Calu3 (cell line): ENCODE data around the gene SMAGP. TPM values are rescaled to one million over a fixed set of nuclear protein-coding genes. Genes with fewer than 3 reads are reported as not detected.
"Not testable (repeated sequence)": the region's sequence is repeated elsewhere in the genome, so short reads cannot be mapped to it uniquely, and the experiment has no call there.

ENCODE experiments used
- BruUV-seq: library from RNA; stranded (reverse); fragments of 400-500 nt; replicated peaks from 2 replicates; lab custom pipeline; 2021; lab: Mats Ljungman, UMichigan
- CTCF ChIA-PET: fragments of 300-600 bp; sonication (Branson Sonifier 250); formaldehyde crosslinking; loops from one replicate; lab custom pipeline; 2022; ENCODE audit warnings: antibody characterized with exemption; lab: Charles Lee
- DNase-seq: peaks from one replicate; pipeline ENCODE4 v3.0.0; 2022
- H3K27ac Mint-ChIP-seq: one replicate; pipeline ENCODE4 v1.8.0; 2022; ENCODE audit warnings: mixed read lengths; ENCODE audit not compliant: unreplicated experiment
- H3K27me3 Mint-ChIP-seq: one replicate; pipeline ENCODE4 v1.8.0; 2022; ENCODE audit warnings: mixed read lengths; ENCODE audit not compliant: unreplicated experiment
- H3K36me3 Mint-ChIP-seq: one replicate; pipeline ENCODE4 v1.8.0; 2022; ENCODE audit warnings: mild to moderate bottlenecking, moderate library complexity, mixed read lengths; ENCODE audit not compliant: insufficient read depth, unreplicated experiment
- H3K4me1 Mint-ChIP-seq: one replicate; pipeline ENCODE4 v1.8.0; 2022; ENCODE audit warnings: mild to moderate bottlenecking, low read depth, mixed read lengths; ENCODE audit not compliant: unreplicated experiment
- H3K4me3 Mint-ChIP-seq: one replicate; pipeline ENCODE4 v1.8.0; 2022; ENCODE audit warnings: mild to moderate bottlenecking, low read depth, moderate library complexity, mixed read lengths; ENCODE audit not compliant: unreplicated experiment
- H3K9me3 Mint-ChIP-seq: one replicate; pipeline ENCODE4 v1.8.0; 2022; ENCODE audit warnings: low read depth, mixed read lengths; ENCODE audit not compliant: unreplicated experiment
- intact Hi-C: fragments of 100-400 bp; cut with micrococcal nuclease; formaldehyde crosslinking; loops from one replicate; pipeline ENCODE4 v1.10.0; 2022; ENCODE audit not compliant: unreplicated experiment
- total RNA-seq: library from RNA; stranded (reverse); gene quantifications from 2 replicates; pipeline ENCODE4 v1.2.3, GENCODE V29; 2022
- TF ChIP-seq, protein P1 (sequence below): fragments of 200-600 bp; IDR thresholded peaks from one replicate; pipeline ENCODE4 v1.8.0; 2022; ENCODE audit warnings: antibody characterized with exemption; ENCODE audit not compliant: unreplicated experiment

The SMAGP gene
- total RNA-seq, 1 experiment from 2014 or later, result 60.9 TPM

DNA sequence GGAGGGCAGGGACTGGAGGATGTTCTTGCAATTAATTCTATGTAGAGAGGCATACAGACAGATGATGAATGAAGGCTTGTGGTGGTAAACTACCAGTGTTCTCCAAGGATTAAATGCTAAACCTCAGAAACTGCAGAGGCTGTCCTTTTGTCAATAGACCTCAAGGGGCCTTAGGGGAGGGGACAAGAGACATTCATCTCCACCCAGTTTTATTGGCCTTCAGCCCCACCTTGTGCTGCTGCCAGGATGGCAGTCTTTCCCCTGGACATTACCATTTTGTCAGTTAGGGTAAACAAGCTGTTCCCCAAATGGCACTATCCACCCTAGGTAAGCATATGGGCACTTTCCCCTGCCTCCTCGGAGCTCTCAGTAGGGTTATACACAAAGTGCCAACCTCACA, 4.9 kb upstream of the SMAGP start:
- peaks cover 15% of the 10 kb centered on the region for H3K36me3 Mint-ChIP-seq
- no peak overlapping the region for H3K4me3 Mint-ChIP-seq
- BruUV-seq, result no TSS peak
- H3K27ac Mint-ChIP-seq, result no peak overlapping the region
- TF ChIP-seq, protein P1, sequence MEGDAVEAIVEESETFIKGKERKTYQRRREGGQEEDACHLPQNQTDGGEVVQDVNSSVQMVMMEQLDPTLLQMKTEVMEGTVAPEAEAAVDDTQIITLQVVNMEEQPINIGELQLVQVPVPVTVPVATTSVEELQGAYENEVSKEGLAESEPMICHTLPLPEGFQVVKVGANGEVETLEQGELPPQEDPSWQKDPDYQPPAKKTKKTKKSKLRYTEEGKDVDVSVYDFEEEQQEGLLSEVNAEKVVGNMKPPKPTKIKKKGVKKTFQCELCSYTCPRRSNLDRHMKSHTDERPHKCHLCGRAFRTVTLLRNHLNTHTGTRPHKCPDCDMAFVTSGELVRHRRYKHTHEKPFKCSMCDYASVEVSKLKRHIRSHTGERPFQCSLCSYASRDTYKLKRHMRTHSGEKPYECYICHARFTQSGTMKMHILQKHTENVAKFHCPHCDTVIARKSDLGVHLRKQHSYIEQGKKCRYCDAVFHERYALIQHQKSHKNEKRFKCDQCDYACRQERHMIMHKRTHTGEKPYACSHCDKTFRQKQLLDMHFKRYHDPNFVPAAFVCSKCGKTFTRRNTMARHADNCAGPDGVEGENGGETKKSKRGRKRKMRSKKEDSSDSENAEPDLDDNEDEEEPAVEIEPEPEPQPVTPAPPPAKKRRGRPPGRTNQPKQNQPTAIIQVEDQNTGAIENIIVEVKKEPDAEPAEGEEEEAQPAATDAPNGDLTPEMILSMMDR, result no peak
- DNase-seq, result no peak
- no peaks in the 10 kb centered on the region for H3K27me3 Mint-ChIP-seq
- peaks cover 10% of the 10 kb centered on the region for H3K4me1 Mint-ChIP-seq
- CTCF ChIA-PET, result no interaction called here
- H3K9me3 Mint-ChIP-seq, result no peaks in the 10 kb centered on the region
- intact Hi-C loops, result no loop called here

DNA sequence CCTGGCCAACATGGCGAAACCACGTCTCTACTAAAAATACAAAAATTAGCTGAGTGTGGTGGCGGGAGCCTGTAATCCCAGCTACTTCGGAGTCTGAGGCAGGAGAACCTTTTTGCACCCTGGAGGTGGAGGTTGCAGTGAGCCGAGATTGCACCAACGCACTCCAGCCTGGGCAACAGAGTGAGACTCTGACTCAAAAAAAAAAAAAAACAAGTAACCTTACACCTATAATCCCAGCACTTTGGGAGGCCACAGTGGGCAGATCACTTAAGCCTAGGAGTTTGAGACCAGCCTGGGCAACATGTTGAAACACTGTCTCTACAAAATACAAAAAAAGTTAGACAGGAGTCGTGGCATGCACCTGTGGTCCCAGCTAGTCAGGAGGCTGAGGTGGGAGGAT, 2.6 kb upstream of the SMAGP start:
- H3K4me3 Mint-ChIP-seq, H3K27me3 Mint-ChIP-seq, BruUV-seq, CTCF ChIA-PET, DNase-seq, H3K9me3 Mint-ChIP-seq, H3K27ac Mint-ChIP-seq, intact Hi-C loops: not testable (repeated sequence)
- Mint-ChIP-seq H3K4me1 (peaks cover 13% of the 10 kb centered on the region), H3K36me3 (peaks cover 37% of the 10 kb centered on the region)

DNA sequence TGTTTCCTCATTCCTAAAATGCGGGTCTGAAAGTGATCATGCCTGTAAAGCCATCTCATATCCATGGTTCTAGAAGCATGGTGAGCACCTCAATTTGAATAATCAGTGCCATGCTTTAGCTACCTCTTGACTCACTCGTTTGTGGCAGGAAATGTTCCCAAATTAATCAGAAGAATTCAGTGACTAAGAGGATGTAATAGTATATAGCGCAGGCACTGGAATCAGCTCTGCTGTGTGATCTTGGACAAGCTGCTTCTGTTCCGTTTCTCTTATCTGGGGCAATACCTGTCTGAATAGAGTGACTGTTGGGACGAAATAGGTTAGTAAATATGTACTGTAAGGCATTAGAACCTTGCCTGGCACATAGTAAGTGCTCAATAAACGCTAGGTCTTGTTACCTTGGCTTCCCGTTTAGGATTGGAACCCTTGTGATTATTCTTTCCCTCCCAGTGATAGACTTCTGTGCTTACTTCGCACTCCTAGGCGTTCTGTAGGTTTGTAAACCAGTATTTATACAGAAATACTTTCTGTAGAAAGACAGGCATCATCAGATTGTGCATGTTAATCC, 820 bp upstream of the SMAGP start:
- peaks cover 18% of the 10 kb centered on the region for H3K4me1 Mint-ChIP-seq
- no peaks in the 10 kb centered on the region for H3K27me3 Mint-ChIP-seq
- TF ChIP-seq, protein P1, result no peak
- H3K27ac Mint-ChIP-seq, result peak overlapping the region; percentile 95
- peak; percentile 40 for DNase-seq
- CTCF ChIA-PET, result interaction anchor here (0.9 to 2.7 kb wide), 4 partner anchors 37 to 71 kb away, joined by 4 to 27 read pairs (median 8); no protein-coding TSS in a partner anchor
- intact Hi-C loops, result no loop called here
- peak overlapping the region; percentile 83 for H3K4me3 Mint-ChIP-seq
- peaks cover 47% of the 10 kb centered on the region for H3K36me3 Mint-ChIP-seq
- H3K9me3 Mint-ChIP-seq, result no peaks in the 10 kb centered on the region
- no TSS peak for BruUV-seq

DNA sequence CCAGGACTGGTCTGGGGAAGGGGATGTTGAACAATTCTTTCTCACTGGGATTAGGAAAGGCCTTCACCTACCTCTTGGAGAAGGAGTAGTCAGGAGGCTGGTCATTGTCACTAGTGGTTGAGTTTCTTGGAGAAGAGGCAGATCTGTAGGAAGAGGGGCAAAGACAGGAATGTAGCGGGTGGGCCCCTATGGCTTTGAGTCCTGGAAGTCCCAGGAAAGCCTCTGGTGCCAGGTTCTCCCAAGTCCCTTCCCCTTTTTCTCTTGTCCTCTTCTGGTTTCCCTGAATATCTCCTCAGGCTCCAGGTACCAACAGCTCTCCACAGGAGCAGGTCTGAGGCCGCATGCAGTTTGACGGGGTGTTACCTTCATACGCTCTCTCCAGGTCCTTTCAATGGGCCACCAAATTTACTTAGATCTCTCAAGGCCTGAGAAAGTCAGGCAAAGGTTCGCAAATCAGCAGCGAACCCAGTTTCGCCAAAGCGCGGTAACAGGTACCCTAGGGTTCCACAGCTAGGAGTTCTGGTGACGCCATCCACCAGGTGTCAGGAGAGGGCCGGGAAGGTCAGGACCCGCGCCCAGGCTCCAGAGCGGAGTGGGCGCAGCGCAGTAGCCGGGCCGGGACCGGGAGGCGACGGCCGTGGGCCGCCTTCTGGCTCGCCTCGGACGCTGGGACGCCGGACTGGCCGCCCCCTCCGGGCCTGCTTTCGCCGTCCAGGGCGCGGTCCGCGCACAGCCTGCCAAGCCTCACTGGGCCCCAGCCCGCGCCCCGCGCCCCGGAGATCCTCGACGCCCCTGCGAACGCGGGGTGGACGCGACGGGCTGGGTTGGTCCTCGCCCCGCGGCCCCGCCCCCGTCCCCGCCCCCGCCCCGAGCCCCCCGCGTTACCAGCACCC, 795 bp downstream of the SMAGP start:
- no TSS peak for BruUV-seq
- Mint-ChIP-seq H3K27me3 (no peaks in the 10 kb centered on the region), H3K4me3 (peak overlapping the region; percentile 83), H3K9me3 (no peaks in the 10 kb centered on the region), H3K36me3 (peaks cover 54% of the 10 kb centered on the region), H3K4me1 (peaks cover 27% of the 10 kb centered on the region), H3K27ac (peak overlapping the region; percentile 95)
- TF ChIP-seq, protein P1, result no peak
- intact Hi-C loops, result loop anchor here (2.0 to 5.0 kb wide), 2 partner anchors 38 to 71 kb away; no protein-coding TSS in a partner anchor
- peak; percentile 69 for DNase-seq
- CTCF ChIA-PET, result interaction anchor here (2.5 to 2.7 kb wide), 2 partner anchors 39 to 72 kb away, joined by 11 to 27 read pairs; no protein-coding TSS in a partner anchor
